RWPE1 (cell line): ENCODE data around the gene SAPCD1.

ENCODE experiments used
- CTCF ChIA-PET: fragments of 350-600 bp; sonication (Branson Sonifier 250); formaldehyde crosslinking; extraction: SDS; loops from one replicate; lab custom pipeline; 2021; lab: Yijun Ruan, JAX
- POLR2A ChIA-PET: fragments of 400-600 bp; formaldehyde crosslinking; extraction: SDS; loops from one replicate; lab custom pipeline; 2020; ENCODE audit warnings: antibody characterized with exemption; ENCODE audit not compliant: low non-redundant PET; lab: Yijun Ruan, JAX
- DNase-seq: peaks from one replicate; pipeline ENCODE4 v3.0.0; 2012; ENCODE audit warnings: low spot score
- H3K27ac ChIP-seq: fragments of 450-650 bp; 2 replicates; pipeline ENCODE4 v1.5.1; 2017
- TF ChIP-seq, protein P1 (sequence below): fragments of 450-650 bp; conservative IDR thresholded peaks from 2 replicates; pipeline ENCODE4 v1.5.1; 2017; ENCODE audit warnings: low read depth, mild to moderate bottlenecking

SAPCD1 gene

DNA sequence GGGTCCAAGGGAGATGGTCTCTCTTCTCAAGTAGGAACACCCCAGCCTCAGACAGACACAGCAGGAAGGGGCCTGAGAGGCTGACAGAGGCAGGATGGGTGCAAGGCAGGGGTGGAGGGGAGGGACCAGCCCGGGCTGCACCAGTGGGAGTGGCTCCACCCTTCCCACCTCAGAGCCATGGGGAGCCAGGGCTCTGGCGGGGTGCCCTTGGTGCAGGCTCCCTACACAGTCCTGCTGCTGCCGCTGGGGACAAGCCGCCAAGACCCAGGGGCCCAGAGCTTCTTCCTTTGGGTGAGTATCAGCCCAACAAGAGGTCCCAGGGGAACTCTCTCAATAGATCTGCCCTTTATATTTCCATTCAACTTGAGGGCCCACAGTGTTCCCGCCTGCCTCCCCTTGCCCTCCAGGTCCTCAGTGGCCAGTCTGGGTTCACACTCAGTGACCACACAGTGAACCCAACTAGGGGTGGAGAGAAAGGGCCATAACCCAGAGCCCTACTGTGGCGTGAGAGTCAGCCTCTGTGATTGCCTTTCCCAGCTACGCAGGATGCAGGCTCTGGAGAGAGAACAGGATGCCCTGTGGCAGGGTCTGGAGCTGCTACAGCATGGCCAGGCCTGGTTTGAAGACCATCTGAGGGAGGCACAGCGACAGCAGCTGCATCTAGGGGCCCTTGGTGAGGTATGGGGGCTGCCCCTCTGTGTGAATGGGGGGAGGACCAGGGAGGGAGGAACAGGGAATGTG, 592 bp downstream of the SAPCD1 start:
- peak overlapping the region; percentile 66 for H3K27ac ChIP-seq
- ChIA-PET POLR2A (no interaction called here), CTCF (no interaction called here)
- DNase-seq = no peak
- TF ChIP-seq, protein P1, sequence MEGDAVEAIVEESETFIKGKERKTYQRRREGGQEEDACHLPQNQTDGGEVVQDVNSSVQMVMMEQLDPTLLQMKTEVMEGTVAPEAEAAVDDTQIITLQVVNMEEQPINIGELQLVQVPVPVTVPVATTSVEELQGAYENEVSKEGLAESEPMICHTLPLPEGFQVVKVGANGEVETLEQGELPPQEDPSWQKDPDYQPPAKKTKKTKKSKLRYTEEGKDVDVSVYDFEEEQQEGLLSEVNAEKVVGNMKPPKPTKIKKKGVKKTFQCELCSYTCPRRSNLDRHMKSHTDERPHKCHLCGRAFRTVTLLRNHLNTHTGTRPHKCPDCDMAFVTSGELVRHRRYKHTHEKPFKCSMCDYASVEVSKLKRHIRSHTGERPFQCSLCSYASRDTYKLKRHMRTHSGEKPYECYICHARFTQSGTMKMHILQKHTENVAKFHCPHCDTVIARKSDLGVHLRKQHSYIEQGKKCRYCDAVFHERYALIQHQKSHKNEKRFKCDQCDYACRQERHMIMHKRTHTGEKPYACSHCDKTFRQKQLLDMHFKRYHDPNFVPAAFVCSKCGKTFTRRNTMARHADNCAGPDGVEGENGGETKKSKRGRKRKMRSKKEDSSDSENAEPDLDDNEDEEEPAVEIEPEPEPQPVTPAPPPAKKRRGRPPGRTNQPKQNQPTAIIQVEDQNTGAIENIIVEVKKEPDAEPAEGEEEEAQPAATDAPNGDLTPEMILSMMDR = no peak

- peak; percentile 58 for DNase-seq
- peak overlapping the region; percentile 66 for H3K27ac ChIP-seq
- TF ChIP-seq, protein P1 = no peak
- ChIA-PET POLR2A (no interaction called here), CTCF (no interaction called here)
These were observed 1.1 kb downstream of the SAPCD1 start for GRCh38 chr6:31763619-31763940.

GRCh38 chr6:31764198-31764597, 1.7 kb downstream of the SAPCD1 start:
- ChIA-PET POLR2A (no interaction called here), CTCF (no interaction called here)
- TF ChIP-seq, protein P1 = no peak
- peak overlapping the region; percentile 66 for H3K27ac ChIP-seq
- DNase-seq = no peak

GRCh38 chr6:31765559-31765909, 3.1 kb downstream of the SAPCD1 start:
- H3K27ac ChIP-seq = no peak overlapping the region
- POLR2A ChIA-PET = no interaction called here
- CTCF ChIA-PET = interaction anchor here (0.6 kb wide), 1 partner anchor 185 kb away, joined by 3 read pairs; no protein-coding TSS in a partner anchor
- TF ChIP-seq, protein P1 = no peak
- no peak for DNase-seq

GRCh38 chr6:31765910-31766794, 3.7 kb downstream of the SAPCD1 start:
- ChIA-PET POLR2A (no interaction called here), CTCF (no interaction called here)
- TF ChIP-seq, protein P1 = no peak
- DNase-seq = no peak
- H3K27ac ChIP-seq = no peak overlapping the region

GRCh38 chr6:31767096-31767645, 4.7 kb downstream of the SAPCD1 start:
- no peak for DNase-seq
- ChIA-PET CTCF (no interaction called here), POLR2A (no interaction called here)
- TF ChIP-seq, protein P1 = no peak
- H3K27ac ChIP-seq = peak overlapping the region; percentile 24; the same call in 1 of the 2 replicates
